ENCODE data around the gene RALBP1.

- no peak for TF ChIP-seq PAX5 (IDR thresholded peaks at IDR 0.05; ENCODE audit: insufficient read depth, low read length, severe bottlenecking)
- no peak for TF ChIP-seq POLR2A (IDR thresholded peaks at IDR 0.05; ENCODE audit: low read depth, low read length)
- no peak for TF ChIP-seq TAF1 (IDR thresholded peaks at IDR 0.05; ENCODE audit: low read depth, low read length)
- TF ChIP-seq POLR2AphosphoS5 (IDR thresholded peaks at IDR 0.05; ENCODE audit: low read depth, low read length) = no peak
- no peak for TF ChIP-seq SPI1 (IDR thresholded peaks at IDR 0.05; ENCODE audit: low read depth, low read length)
- no peak for TF ChIP-seq POU2F2 (IDR thresholded peaks at IDR 0.05; ENCODE audit: low read depth, low read length)
These were observed 106.4 kb downstream of the RALBP1 start for GRCh38 chr18:9581667-9582066.

Data from GM12891 (cell line).